ENCODE results near the gene IDI2.

IDI2 gene

GRCh38 chr10:1003884-1004670 lies 21.6 kb downstream of the IDI2 start:
- FAIRE-seq = no peak

GRCh38 chr10:1002425-1003006 lies 23.1 kb downstream of the IDI2 start:
- no peak for FAIRE-seq

GRCh38 chr10:997266-998022 lies 28.2 kb downstream of the IDI2 start:
- FAIRE-seq = no peak

- no peak for FAIRE-seq
Measured at GRCh38 chr10:996031-996430, 29.6 kb downstream of the IDI2 start.

GRCh38 chr10:995559-995926 lies 30.1 kb downstream of the IDI2 start:
- FAIRE-seq = no peak

- no peak for FAIRE-seq
Measured at GRCh38 chr10:994836-995558, 30.7 kb downstream of the IDI2 start.

- FAIRE-seq = no peak
Measured at GRCh38 chr10:992871-993270, 32.8 kb downstream of the IDI2 start.

GRCh38 chr10:992467-992866 lies 33.2 kb downstream of the IDI2 start:
- no peak for FAIRE-seq

- no peak for FAIRE-seq
Measured at GRCh38 chr10:990808-991207, 34.9 kb downstream of the IDI2 start.

- no peak for FAIRE-seq
Measured at GRCh38 chr10:988667-989545, 36.8 kb downstream of the IDI2 start.

- no peak for FAIRE-seq
Measured at GRCh38 chr10:987870-988666, 37.6 kb downstream of the IDI2 start, which contains the start of gene GTPBP4. Gene GTPBP4, plus strand, starts transcription at chr10:988434. Its CDS starts 46 bp downstream, at chr10:988480.

GRCh38 chr10:987620-987869 lies 38.1 kb downstream of the IDI2 start:
- FAIRE-seq = no peak

- no peak for FAIRE-seq
Measured at GRCh38 chr10:986881-987619, 38.6 kb downstream of the IDI2 start.

GRCh38 chr10:986137-986825 lies 39.4 kb downstream of the IDI2 start:
- FAIRE-seq = no peak

GRCh38 chr10:985361-985760 lies 40.3 kb downstream of the IDI2 start:
- no peak for FAIRE-seq

- no peak for FAIRE-seq
Measured at GRCh38 chr10:983971-984655, 41.5 kb downstream of the IDI2 start.

- FAIRE-seq = no peak
Measured at GRCh38 chr10:983401-983800, 42.3 kb downstream of the IDI2 start.

- FAIRE-seq = no peak
Measured at GRCh38 chr10:980468-981093, 45.1 kb downstream of the IDI2 start.

- FAIRE-seq = no peak
Measured at GRCh38 chr10:978826-979421, 46.7 kb downstream of the IDI2 start.
